ENCODE data around the gene RESP18.
"Not testable (repeated sequence)": the region's sequence is repeated elsewhere in the genome, so short reads cannot be mapped to it uniquely, and the experiment has no call there.

The RESP18 gene

GRCh38 chr2:219325136-219325535 lies 7.4 kb downstream of the RESP18 start:
- no peak for DNase-seq

- DNase-seq: no peak
Observed at GRCh38 chr2:219323434-219323833, 9.1 kb downstream of the RESP18 start.

- no peak for DNase-seq
Observed at GRCh38 chr2:219314804-219315468, 17.6 kb downstream of the RESP18 start.

- DNase-seq: not testable (repeated sequence)
Observed at GRCh38 chr2:219312683-219313263, 19.8 kb downstream of the RESP18 start.

GRCh38 chr2:219309278-219309677 lies 23.3 kb downstream of the RESP18 start, which contains the start of gene PTPRN:
Gene PTPRN (minus strand): TSS chr2:219309401. CDS start chr2:219309332, 69 bp downstream.
- DNase-seq: no peak

GRCh38 chr2:219308142-219309101 lies 24.1 kb downstream of the RESP18 start:
- peak; percentile 46 for DNase-seq

- DNase-seq: no peak
Observed at GRCh38 chr2:219306047-219306446, 26.5 kb downstream of the RESP18 start.

GRCh38 chr2:219304223-219304622 lies 28.3 kb downstream of the RESP18 start:
- DNase-seq: no peak

GRCh38 chr2:219302412-219302968 lies 30.1 kb downstream of the RESP18 start:
- no peak for DNase-seq

GRCh38 chr2:219300022-219300421 lies 32.5 kb downstream of the RESP18 start:
- no peak for DNase-seq

- DNase-seq: no peak
Observed at GRCh38 chr2:219299372-219299760, 33.2 kb downstream of the RESP18 start.

GRCh38 chr2:219298759-219299371 lies 33.7 kb downstream of the RESP18 start:
- DNase-seq: peak; percentile 90

- no peak for DNase-seq
Observed at GRCh38 chr2:219297766-219298456, 34.6 kb downstream of the RESP18 start.

- DNase-seq: no peak
Observed at GRCh38 chr2:219296631-219297391, 35.7 kb downstream of the RESP18 start.

GRCh38 chr2:219296142-219296541 lies 36.4 kb downstream of the RESP18 start:
- no peak for DNase-seq

- DNase-seq: peak; percentile 90
Observed at GRCh38 chr2:219294356-219295351, 37.9 kb downstream of the RESP18 start.

GRCh38 chr2:219293736-219294231 lies 38.8 kb downstream of the RESP18 start:
- no peak for DNase-seq

GRCh38 chr2:219292616-219293015 lies 39.9 kb downstream of the RESP18 start:
- no peak for DNase-seq

GRCh38 chr2:219291910-219292490 lies 40.5 kb downstream of the RESP18 start:
- no peak for DNase-seq

Data from midbrain (tissue), 1 donor.